Stimulated activated CD4-positive, alpha-beta T cell treated with anti-CD3 and anti-CD28 coated beads, Interleukin-4, amount 100 ng/mL, for 1 hour (primary cell): ENCODE data around the gene TACC3.

ENCODE experiments used
- DNase-seq: peaks from one replicate; pipeline ENCODE4 v3.0.0-alpha.2; 2020

The TACC3 gene

GRCh38 chr4:1725521-1725920 is 4.2 kb downstream of the TACC3 start:
- DNase-seq = no peak

- peak; percentile 91 for DNase-seq
These were observed 5.0 kb downstream of the TACC3 start for GRCh38 chr4:1726146-1726934.

GRCh38 chr4:1727117-1728031 is 6.1 kb downstream of the TACC3 start:
- DNase-seq = no peak

- no peak for DNase-seq
These were observed 7.0 kb downstream of the TACC3 start for GRCh38 chr4:1728061-1728980.

- DNase-seq = no peak
These were observed 9.3 kb downstream of the TACC3 start for GRCh38 chr4:1730532-1731135.

- no peak for DNase-seq
These were observed 9.9 kb downstream of the TACC3 start for GRCh38 chr4:1731180-1731579.

- no peak for DNase-seq
These were observed 11.6 kb downstream of the TACC3 start for GRCh38 chr4:1732911-1733310.

GRCh38 chr4:1735215-1735614 is 13.9 kb downstream of the TACC3 start:
- no peak for DNase-seq

- no peak for DNase-seq
These were observed 15.5 kb downstream of the TACC3 start for GRCh38 chr4:1736812-1737211.

- no peak for DNase-seq
These were observed 16.3 kb downstream of the TACC3 start for GRCh38 chr4:1737666-1738065.

- DNase-seq = no peak
These were observed 17.1 kb downstream of the TACC3 start for GRCh38 chr4:1738410-1738809.

- DNase-seq = no peak
These were observed 18.0 kb downstream of the TACC3 start for GRCh38 chr4:1739358-1739757.

GRCh38 chr4:1740021-1740545 is 18.8 kb downstream of the TACC3 start:
- no peak for DNase-seq

GRCh38 chr4:1741208-1741607 is 19.9 kb downstream of the TACC3 start:
- no peak for DNase-seq

GRCh38 chr4:1743551-1743950 is 22.2 kb downstream of the TACC3 start:
- DNase-seq = no peak

- no peak for DNase-seq
These were observed 22.7 kb downstream of the TACC3 start for GRCh38 chr4:1743975-1744374.

- no peak for DNase-seq
These were observed 23.2 kb downstream of the TACC3 start for GRCh38 chr4:1744552-1744951.

- DNase-seq = no peak
These were observed 23.8 kb downstream of the TACC3 start for GRCh38 chr4:1745165-1745564.

GRCh38 chr4:1745697-1746096 is 24.4 kb downstream of the TACC3 start:
- no peak for DNase-seq

- DNase-seq = peak; percentile 83
These were observed 25.0 kb downstream of the TACC3 start for GRCh38 chr4:1746265-1746691.

GRCh38 chr4:1746919-1747602 is 25.7 kb downstream of the TACC3 start:
- no peak for DNase-seq

- DNase-seq = no peak
These were observed 26.3 kb downstream of the TACC3 start for GRCh38 chr4:1747603-1747967.
